PC-9 (cell line): ENCODE data around the gene SLC22A15.

Experiments
- CTCF ChIP-seq: fragments of 200-600 bp; sonication (generic); conservative IDR thresholded peaks from 2 replicates; pipeline ENCODE4 v1.6.1; 2017; ENCODE audit warnings: mixed run types, antibody characterized with exemption, mild to moderate bottlenecking, moderate library complexity
- EZH2 ChIP-seq: fragments of 200-600 bp; sonication (generic); IDR thresholded peaks from 2 replicates; pipeline ENCODE4 v1.8.0; 2017; ENCODE audit warnings: antibody characterized with exemption, low read depth

- TF ChIP-seq EZH2: no peak
- no peak for TF ChIP-seq CTCF
Measured at GRCh38 chr1:116067566-116067890, 91.2 kb downstream of the SLC22A15 start.
